22Rv1 (cell line): ENCODE results near the gene RNF217.

Experiments
- H3K27ac ChIP-seq: fragments of 450-650 bp; 2 replicates; pipeline ENCODE4 v1.5.1; 2017
- ZFX ChIP-seq: fragments of 450-650 bp; IDR thresholded peaks from 2 replicates; pipeline ENCODE4 v1.6.1; 2017; ENCODE audit warnings: antibody characterized with exemption, borderline replicate concordance
- TF ChIP-seq, protein P1 (sequence below): fragments of 450-650 bp; IDR thresholded peaks from 2 replicates; pipeline ENCODE4 v1.5.1; 2017; ENCODE audit warnings: mild to moderate bottlenecking

The RNF217 gene

DNA sequence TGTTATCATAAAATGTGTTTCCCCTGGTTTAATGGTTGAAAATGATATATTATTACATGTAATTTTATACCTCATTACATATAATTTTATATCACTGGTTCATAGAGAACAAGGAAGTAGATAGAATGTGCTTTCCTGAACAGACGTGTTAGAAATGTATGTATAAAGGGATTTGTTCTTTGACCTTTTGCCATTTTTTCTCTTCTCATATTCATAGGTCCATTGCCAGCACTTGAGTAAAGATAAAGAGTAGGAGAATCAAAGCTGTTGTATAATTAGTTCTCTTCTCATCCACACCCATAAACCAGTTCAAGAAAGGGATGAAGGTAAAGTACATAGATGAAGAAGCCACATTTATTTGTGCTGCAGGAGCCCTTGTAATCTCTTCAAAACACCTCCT, 46.7 kb downstream of the RNF217 start:
- no peak for TF ChIP-seq ZFX
- TF ChIP-seq, protein P1, sequence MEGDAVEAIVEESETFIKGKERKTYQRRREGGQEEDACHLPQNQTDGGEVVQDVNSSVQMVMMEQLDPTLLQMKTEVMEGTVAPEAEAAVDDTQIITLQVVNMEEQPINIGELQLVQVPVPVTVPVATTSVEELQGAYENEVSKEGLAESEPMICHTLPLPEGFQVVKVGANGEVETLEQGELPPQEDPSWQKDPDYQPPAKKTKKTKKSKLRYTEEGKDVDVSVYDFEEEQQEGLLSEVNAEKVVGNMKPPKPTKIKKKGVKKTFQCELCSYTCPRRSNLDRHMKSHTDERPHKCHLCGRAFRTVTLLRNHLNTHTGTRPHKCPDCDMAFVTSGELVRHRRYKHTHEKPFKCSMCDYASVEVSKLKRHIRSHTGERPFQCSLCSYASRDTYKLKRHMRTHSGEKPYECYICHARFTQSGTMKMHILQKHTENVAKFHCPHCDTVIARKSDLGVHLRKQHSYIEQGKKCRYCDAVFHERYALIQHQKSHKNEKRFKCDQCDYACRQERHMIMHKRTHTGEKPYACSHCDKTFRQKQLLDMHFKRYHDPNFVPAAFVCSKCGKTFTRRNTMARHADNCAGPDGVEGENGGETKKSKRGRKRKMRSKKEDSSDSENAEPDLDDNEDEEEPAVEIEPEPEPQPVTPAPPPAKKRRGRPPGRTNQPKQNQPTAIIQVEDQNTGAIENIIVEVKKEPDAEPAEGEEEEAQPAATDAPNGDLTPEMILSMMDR: no peak
- no peak overlapping the region for H3K27ac ChIP-seq

DNA sequence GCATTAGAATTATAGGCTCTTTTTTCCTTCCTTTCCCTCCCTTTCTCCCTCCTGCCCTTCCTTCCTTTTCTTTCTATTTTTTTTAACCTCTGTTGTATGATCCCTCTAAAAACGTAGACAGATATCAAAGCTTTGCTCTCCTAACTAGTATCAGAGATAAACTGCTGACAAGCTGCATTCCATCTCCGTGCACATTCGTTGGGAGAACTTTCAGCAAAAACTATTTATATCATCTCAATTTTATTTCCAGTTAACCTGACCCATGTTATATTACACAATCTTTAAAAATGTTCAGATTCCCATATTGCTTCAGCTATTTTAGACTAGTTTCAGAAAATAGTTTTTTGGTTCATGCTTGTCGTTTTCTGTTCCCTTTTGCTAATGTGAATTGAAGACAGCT, 47.3 kb downstream of the RNF217 start:
- TF ChIP-seq ZFX: no peak
- TF ChIP-seq, protein P1: no peak
- no peak overlapping the region for H3K27ac ChIP-seq

DNA sequence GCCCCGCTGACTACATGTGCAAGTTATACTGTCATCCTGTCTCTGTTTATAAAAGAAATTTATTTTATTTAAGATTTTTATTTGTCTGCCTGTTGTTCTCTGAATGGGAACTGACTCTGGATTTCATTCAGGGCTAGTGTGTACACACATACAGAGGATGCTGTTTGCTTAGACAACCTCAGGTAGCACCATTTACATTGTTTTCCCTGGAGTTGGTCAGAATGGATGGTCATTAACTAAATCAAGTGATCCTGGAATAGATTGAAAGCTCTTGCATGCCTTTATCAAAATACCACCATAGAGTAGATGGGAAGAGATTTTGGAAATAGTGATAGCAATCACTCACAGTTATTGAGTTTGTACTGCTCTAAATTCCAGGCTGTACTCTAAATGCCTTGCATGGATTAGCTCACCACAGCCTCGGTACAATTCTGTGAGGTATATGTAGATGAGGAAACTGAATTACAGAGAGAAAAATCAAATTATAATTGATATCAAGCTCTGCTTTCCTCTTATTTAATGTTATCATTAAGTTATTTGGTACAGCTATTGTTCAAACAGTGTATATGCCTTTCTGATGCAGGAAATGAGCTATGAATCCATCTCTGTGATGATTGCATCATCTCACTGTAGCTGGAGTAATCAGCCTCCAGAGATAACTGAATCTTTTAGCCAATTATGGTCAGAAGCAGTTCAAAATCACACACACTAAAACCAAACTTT, 51.9 kb downstream of the RNF217 start:
- no peak overlapping the region for H3K27ac ChIP-seq
- TF ChIP-seq, protein P1: no peak
- no peak for TF ChIP-seq ZFX

DNA sequence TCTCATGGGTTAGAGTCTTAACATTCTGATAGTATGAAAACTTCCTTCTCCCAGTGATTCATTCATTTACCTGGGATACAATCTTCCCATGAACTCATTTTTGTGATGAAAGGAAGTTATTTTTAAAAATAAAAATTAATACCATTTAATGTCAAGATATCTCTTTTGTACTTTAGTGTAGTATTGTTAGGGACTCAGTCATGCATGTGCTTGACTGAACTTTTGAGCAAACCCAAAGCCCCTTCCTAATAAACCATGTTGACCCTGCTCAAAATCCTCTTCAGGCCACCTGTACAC, 52.4 kb downstream of the RNF217 start:
- no peak overlapping the region for H3K27ac ChIP-seq
- no peak for TF ChIP-seq ZFX
- TF ChIP-seq, protein P1: no peak

DNA sequence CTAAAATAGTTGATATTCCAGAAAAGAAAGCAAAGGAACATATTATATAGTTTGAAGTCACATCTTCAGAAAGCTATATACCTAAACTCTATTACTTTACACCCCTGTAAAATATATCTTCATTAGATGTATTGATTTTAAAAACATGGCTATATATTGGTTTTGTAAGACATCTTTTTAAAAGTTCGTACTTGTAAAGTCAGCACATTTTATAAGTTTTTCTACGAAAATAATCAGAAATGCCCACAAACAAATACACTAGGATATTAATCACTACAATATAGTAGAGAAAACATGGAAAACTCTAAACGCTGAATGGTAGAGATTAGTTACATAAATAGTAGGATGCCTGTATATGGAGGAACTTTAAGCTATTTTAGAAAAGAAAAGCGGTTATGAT, 52.9 kb downstream of the RNF217 start:
- no peak overlapping the region for H3K27ac ChIP-seq
- TF ChIP-seq, protein P1: no peak
- TF ChIP-seq ZFX: no peak

DNA sequence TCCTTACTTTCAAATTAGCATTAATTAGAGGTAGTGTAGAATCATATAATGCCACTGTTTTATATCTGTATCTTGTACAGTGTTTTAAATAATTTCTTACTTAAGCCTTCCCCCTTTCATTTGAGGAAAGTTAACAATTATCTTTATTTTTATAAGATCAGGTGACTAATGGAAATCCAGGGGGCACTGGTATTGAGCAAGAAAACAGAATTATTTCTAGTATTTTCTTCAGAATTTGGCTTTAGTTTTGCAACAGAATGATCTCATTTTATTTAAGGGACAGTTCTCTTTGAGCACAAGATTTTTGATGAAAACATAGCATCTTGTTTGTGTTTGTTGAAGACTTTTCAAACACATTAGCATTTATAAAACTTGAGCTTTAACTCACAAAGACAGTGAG, 55.9 kb downstream of the RNF217 start:
- TF ChIP-seq ZFX: no peak
- TF ChIP-seq, protein P1: no peak
- H3K27ac ChIP-seq: no peak overlapping the region

DNA sequence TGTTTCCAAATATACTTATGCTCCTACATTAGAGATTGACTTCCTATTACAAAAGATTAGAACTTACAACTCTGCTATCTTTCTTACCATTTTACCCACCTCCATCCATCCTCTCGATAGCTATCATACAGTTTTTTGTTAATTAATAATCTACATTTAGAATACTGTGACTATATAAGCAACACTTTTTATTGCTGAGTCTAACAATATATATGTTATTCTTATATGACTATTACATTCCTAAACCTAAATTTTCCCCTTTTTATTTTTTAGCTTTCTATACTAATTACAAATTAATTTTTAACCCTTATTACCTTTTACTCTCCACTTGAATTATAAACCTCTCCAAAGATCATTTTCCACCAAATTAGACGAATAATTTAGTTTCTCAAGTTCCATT, 57.0 kb downstream of the RNF217 start:
- H3K27ac ChIP-seq: no peak overlapping the region
- no peak for TF ChIP-seq ZFX
- TF ChIP-seq, protein P1: no peak
